HepG2 (cell line): ENCODE results near the gene PRRC2A. TPM values are rescaled to one million over a fixed set of nuclear protein-coding genes. Genes with fewer than 3 reads are reported as not detected.

ENCODE experiments used
- ASH2L ChIP-seq: fragments of 300-600, 200-600 bp; sonication (generic); IDR thresholded peaks from 2 replicates; pipeline ENCODE4 v1.7.0; 2017; ENCODE audit warnings: low read depth, mild to moderate bottlenecking, moderate library complexity, mixed read lengths, low read length; ENCODE audit not compliant: insufficient read length
- DMAP1 ChIP-seq: IDR thresholded peaks from 2 replicates; pipeline ENCODE4 v1.6.1; 2016
- FIP1L1 ChIP-seq: fragments of 200-400 bp; formaldehyde crosslinking; IDR thresholded peaks from 2 replicates; pipeline ENCODE4 v1.6.1; 2018; ENCODE audit warnings: low read depth, mild to moderate bottlenecking, low read length, moderate library complexity, borderline replicate concordance; ENCODE audit not compliant: insufficient read depth
- MAF1 ChIP-seq: sonication (generic); formaldehyde crosslinking; IDR thresholded peaks from 2 replicates; pipeline ENCODE4 v1.5.0; 2020; ENCODE audit warnings: missing genetic modification reagents, borderline replicate concordance
- MXI1 ChIP-seq: IDR thresholded peaks from 3 replicates; pipeline ENCODE4 v1.6.1; 2012; ENCODE audit warnings: low read depth, low read length, inconsistent platforms, borderline replicate concordance
- PAX8 ChIP-seq: sonication (generic); formaldehyde crosslinking; IDR thresholded peaks from 2 replicates; pipeline ENCODE4 v1.8.0; 2022; ENCODE audit warnings: mild to moderate bottlenecking, missing genetic modification reagents, borderline replicate concordance
- SRSF9 ChIP-seq: fragments of 200-400 bp; formaldehyde crosslinking; IDR thresholded peaks from 2 replicates; pipeline ENCODE4 v1.6.1; 2018; ENCODE audit warnings: borderline replicate concordance, mild to moderate bottlenecking, low read depth, low read length; ENCODE audit not compliant: insufficient read depth, poor library complexity, severe bottlenecking
- TCF12 ChIP-seq, 2 experiments: fragments of 450-650 bp in 1 of 2; sonication (generic) in 1 of 2; formaldehyde crosslinking in 1 of 2; IDR thresholded peaks; 2 replicates each; pipeline versions ENCODE4 v1.6.1 to v1.8.0; 2017 to 2022; ENCODE audit warnings: antibody characterized with exemption in 1 of 2, mild to moderate bottlenecking in 1 of 2, missing genetic modification reagents in 1 of 2, moderate library complexity in 1 of 2
- ZFP1 ChIP-seq: IDR thresholded peaks from 2 replicates; pipeline ENCODE4 v1.6.1; 2016
- ZHX2 ChIP-seq, 2 experiments: sonication (generic) in 1 of 2; formaldehyde crosslinking in 1 of 2; IDR thresholded peaks; 2 replicates each; pipeline versions ENCODE4 v1.6.1 to v1.9.0; 2014 to 2022; ENCODE audit warnings: antibody characterized with exemption in 1 of 2, borderline replicate concordance in 1 of 2, inconsistent platforms in 1 of 2, low read depth in 1 of 2, missing genetic modification reagents in 1 of 2
- ZKSCAN8 ChIP-seq: IDR thresholded peaks from 2 replicates; pipeline ENCODE4 v1.6.1; 2016; ENCODE audit warnings: borderline replicate concordance, missing genetic modification reagents, missing compliant biosample characterization
- ZNF20 ChIP-seq: sonication (generic); formaldehyde crosslinking; IDR thresholded peaks from 2 replicates; pipeline ENCODE4 v1.4.0; 2020; ENCODE audit warnings: mild to moderate bottlenecking, moderate library complexity, missing genetic modification reagents
- ZNF446 ChIP-seq: sonication (generic); formaldehyde crosslinking; IDR thresholded peaks from 2 replicates; pipeline ENCODE4 v1.5.0; 2020; ENCODE audit warnings: mild to moderate bottlenecking, missing genetic modification reagents
- ZNF556 ChIP-seq: sonication (generic); formaldehyde crosslinking; IDR thresholded peaks from 2 replicates; pipeline ENCODE4 v1.4.0; 2020; ENCODE audit warnings: mild to moderate bottlenecking, missing genetic modification reagents, borderline replicate concordance
- ZNF605 ChIP-seq: sonication (generic); formaldehyde crosslinking; IDR thresholded peaks from 2 replicates; pipeline ENCODE4 v1.8.0; 2022; ENCODE audit warnings: mild to moderate bottlenecking, missing genetic modification reagents
- ZNF790 ChIP-seq: sonication (generic); formaldehyde crosslinking; IDR thresholded peaks from 2 replicates; pipeline ENCODE4 v1.8.0; 2022; ENCODE audit warnings: missing genetic modification reagents, mild to moderate bottlenecking, borderline replicate concordance
- ZNF839 ChIP-seq: sonication (generic); formaldehyde crosslinking; IDR thresholded peaks from 2 replicates; pipeline ENCODE4 v1.4.0; 2020; ENCODE audit warnings: missing genetic modification reagents, mild to moderate bottlenecking, borderline replicate concordance
- ZNF850 ChIP-seq: sonication (generic); formaldehyde crosslinking; conservative IDR thresholded peaks from 2 replicates; pipeline ENCODE4 v1.9.0; 2021; ENCODE audit warnings: mild to moderate bottlenecking, missing genetic modification reagents
- ZSCAN22 ChIP-seq: sonication (generic); formaldehyde crosslinking; IDR thresholded peaks from 2 replicates; pipeline ENCODE4 v1.4.0; 2020; ENCODE audit warnings: mild to moderate bottlenecking, missing genetic modification reagents
- polyA plus RNA-seq, 8 experiments: library from polyadenylated mRNA; depleted of rRNA in 3 of 8; stranded (reverse) in 7 of 8; unstranded in 1 of 8; fragments of >200 nt; fragmentation: Illumina TruSeq in 4 of 8; extraction: Trizol in 4 of 8; gene quantifications; 2 replicates each; pipeline versions ENCODE4 v1.2.1 to v1.2.3, GENCODE V29; 2011 to 2016; ENCODE audit warnings: low read depth in 4 of 8, missing spikeins in 1 of 8, mixed read lengths in 1 of 8; ENCODE audit not compliant: insufficient read depth in 1 of 8
- total RNA-seq, 5 experiments: library from RNA; depleted of rRNA; stranded (reverse); fragments of >200 nt; fragmentation: Illumina TruSeq; extraction: Trizol; gene quantifications; 2 replicates each; pipeline ENCODE4 v1.2.3, GENCODE V29; 2016; ENCODE audit warnings: low read depth in 1 of 5
- TF ChIP-seq, protein P1 (sequence below): sonication (generic); formaldehyde crosslinking; IDR thresholded peaks from 2 replicates; pipeline ENCODE4 v1.8.0; 2022; ENCODE audit warnings: low read depth, missing genetic modification reagents

The PRRC2A gene
- total and polyA plus RNA-seq, 2 of the 13 experiments (the other 11 are each of a cell fraction or from before 2014, with no cell fraction given): 38.9 to 47.4 TPM

- TF ChIP-seq ZNF20 (0 out of 2 replicates have a peak, but pooled peaks have one; percentile 25), ZNF556 (CRISPR knock-in tag) (peak; percentile 41; the same call in 1 of the 2 replicates), ZNF839 (no peak), ZNF446 (CRISPR knock-in tag) (peak; percentile 67; the same call in 1 of the 2 replicates), FIP1L1 (0 out of 2 replicates have a peak, but pooled peaks have one; percentile 34), TCF12 (IDR thresholded peaks at IDR 0.05) (no peak), TCF12 (CRISPR knock-in tag; IDR thresholded peaks at IDR 0.05) (peak; percentile 16; the same call in 1 of the 2 replicates), MXI1 (peak; percentile 50; the same call in 1 of the 3 replicates), ZKSCAN8 (CRISPR knock-in tag) (0 out of 2 replicates have a peak, but pooled peaks have one; percentile 41), ASH2L (peak; percentile 44), PAX8 (CRISPR knock-in tag) (no peak), SRSF9 (no peak), ZFP1 (0 out of 2 replicates have a peak, but pooled peaks have one; percentile 4), ZNF605 (peak; percentile 58), ZSCAN22 (CRISPR knock-in tag) (no peak), ZNF850 (CRISPR knock-in tag) (peak; percentile 45; the same call in 1 of the 2 replicates), ZNF790 (CRISPR knock-in tag) (peak; percentile 83; the same call in 1 of the 2 replicates), MAF1 (no peak), ZHX2 (IDR thresholded peaks at IDR 0.05; ENCODE audit: low read depth) (no peak), ZHX2 (CRISPR knock-in tag; IDR thresholded peaks at IDR 0.05; ENCODE audit: borderline replicate concordance) (0 out of 2 replicates have a peak, but pooled peaks have one; percentile 25), DMAP1 (CRISPR knock-in tag) (peak; percentile 61; the same call in 1 of the 2 replicates)
- TF ChIP-seq, protein P1, sequence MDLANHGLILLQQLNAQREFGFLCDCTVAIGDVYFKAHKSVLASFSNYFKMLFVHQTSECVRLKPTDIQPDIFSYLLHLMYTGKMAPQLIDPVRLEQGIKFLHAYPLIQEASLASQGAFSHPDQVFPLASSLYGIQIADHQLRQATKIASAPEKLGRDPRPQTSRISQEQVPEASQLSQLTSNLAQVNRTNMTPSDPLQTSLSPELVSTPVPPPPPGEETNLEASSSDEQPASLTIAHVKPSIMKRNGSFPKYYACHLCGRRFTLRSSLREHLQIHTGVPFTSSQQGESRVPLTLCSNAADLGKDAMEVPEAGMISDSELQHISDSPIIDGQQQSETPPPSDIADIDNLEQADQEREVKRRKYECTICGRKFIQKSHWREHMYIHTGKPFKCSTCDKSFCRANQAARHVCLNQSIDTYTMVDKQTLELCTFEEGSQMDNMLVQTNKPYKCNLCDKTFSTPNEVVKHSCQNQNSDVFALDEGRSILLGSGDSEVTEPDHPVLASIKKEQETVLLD: 0 out of 2 replicates have a peak, but pooled peaks have one; percentile 22
Measured at GRCh38 chr6:31652925-31653724, 32.6 kb downstream of the PRRC2A start (continued).
